AG04450 (cell line): ENCODE data around the gene XK. TPM values are rescaled to one million over a fixed set of nuclear protein-coding genes. Genes with fewer than 3 reads are reported as not detected.

Experiments used
- CTCF ChIA-PET: fragments of 300-600, 350-600 bp; formaldehyde crosslinking; extraction: SDS; loops from one replicate; lab custom pipeline; 2022; ENCODE audit warnings: antibody characterized with exemption, inconsistent platforms; lab: Charles Lee
- POLR2A ChIA-PET: fragments of 350-600 bp; formaldehyde crosslinking; extraction: SDS; loops from one replicate; lab custom pipeline; 2021; ENCODE audit warnings: antibody characterized with exemption, inconsistent platforms; lab: Yijun Ruan, JAX
- DNase-seq: peaks from one replicate; pipeline ENCODE4 v3.0.0-alpha.2; 2011; ENCODE audit warnings: low read depth, low spot score
- H3K27ac ChIP-seq: one replicate; pipeline ENCODE4 v1.5.1; 2012; ENCODE audit warnings: low read depth, low read length, control low read depth
- H3K27me3 ChIP-seq: one replicate; pipeline ENCODE4 v1.6.0; 2012; ENCODE audit warnings: low read length; ENCODE audit not compliant: control insufficient read depth, insufficient read depth
- H3K4me3 ChIP-seq: 2 replicates; pipeline ENCODE4 v1.5.1; 2011; ENCODE audit warnings: mild to moderate bottlenecking, low read depth, low read length, control low read depth
- H3K9me3 ChIP-seq: 2 replicates; pipeline ENCODE4 v1.5.1; 2012; ENCODE audit warnings: low read length; ENCODE audit not compliant: control insufficient read depth, insufficient read depth
- polyA plus RNA-seq: library from polyadenylated mRNA; depleted of rRNA; stranded (reverse); fragments of >200 nt; gene quantifications from 2 replicates; pipeline ENCODE4 v1.2.3, GENCODE V29; 2011
- TF ChIP-seq, protein P1 (sequence below): IDR thresholded peaks from 2 replicates; pipeline ENCODE4 v1.5.1; 2011; ENCODE audit warnings: low read depth, low read length, control low read depth, inconsistent platforms

XK gene
- polyA plus RNA-seq, 1 experiment = 0.11 TPM

DNA sequence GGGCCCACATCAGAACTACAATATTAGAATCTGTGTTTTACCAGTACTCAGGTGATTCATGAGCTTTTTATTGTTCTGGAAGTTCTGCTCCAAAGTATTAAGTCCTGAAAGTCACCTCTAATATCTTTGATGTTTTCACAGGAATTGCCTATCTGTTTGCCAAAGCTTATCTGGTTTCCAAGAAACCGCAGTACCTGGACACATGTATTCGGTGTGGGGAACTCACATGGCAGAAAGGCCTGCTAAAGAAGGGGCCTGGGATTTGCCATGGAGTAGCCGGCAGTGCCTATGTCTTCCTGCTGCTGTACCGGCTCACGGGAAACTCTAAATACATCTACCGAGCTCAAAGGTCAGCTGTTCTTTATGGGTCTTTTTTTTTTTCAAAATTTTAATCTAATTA, 18.4 kb upstream of the XK start:
- Histone ChIP-seq H3K4me3 (no peak overlapping the region), H3K9me3 (no peaks in the 10 kb centered on the region), H3K27me3 (no peaks in the 10 kb centered on the region), H3K27ac (no peak overlapping the region)
- POLR2A ChIA-PET = no interaction called here
- CTCF ChIA-PET = no interaction called here
- DNase-seq = no peak
- TF ChIP-seq, protein P1, sequence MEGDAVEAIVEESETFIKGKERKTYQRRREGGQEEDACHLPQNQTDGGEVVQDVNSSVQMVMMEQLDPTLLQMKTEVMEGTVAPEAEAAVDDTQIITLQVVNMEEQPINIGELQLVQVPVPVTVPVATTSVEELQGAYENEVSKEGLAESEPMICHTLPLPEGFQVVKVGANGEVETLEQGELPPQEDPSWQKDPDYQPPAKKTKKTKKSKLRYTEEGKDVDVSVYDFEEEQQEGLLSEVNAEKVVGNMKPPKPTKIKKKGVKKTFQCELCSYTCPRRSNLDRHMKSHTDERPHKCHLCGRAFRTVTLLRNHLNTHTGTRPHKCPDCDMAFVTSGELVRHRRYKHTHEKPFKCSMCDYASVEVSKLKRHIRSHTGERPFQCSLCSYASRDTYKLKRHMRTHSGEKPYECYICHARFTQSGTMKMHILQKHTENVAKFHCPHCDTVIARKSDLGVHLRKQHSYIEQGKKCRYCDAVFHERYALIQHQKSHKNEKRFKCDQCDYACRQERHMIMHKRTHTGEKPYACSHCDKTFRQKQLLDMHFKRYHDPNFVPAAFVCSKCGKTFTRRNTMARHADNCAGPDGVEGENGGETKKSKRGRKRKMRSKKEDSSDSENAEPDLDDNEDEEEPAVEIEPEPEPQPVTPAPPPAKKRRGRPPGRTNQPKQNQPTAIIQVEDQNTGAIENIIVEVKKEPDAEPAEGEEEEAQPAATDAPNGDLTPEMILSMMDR = no peak

DNA sequence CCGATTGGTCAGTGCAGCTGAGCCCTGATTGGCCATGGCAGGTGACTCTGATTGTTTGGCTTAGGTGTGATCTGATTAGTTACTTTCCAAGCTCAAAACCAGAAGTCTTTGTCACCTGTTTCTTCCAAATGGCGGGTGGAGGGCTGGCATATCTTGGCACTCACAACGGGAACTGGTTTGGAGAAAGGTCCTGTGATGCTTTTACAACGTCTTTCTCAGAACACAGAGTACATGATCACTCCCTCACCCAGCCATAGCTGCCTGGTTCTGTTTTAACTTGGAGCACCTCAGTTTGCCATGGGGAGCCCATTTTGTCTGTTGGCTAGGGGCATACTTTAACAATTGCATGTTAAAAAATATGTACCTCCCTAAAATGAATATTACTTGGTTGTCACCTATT, 13.0 kb upstream of the XK start:
- TF ChIP-seq, protein P1 = no peak
- H3K27ac ChIP-seq = no peak overlapping the region
- ChIA-PET POLR2A (no interaction called here), CTCF (no interaction called here)
- H3K4me3 ChIP-seq = no peak overlapping the region
- H3K9me3 ChIP-seq = no peaks in the 10 kb centered on the region
- no peaks in the 10 kb centered on the region for H3K27me3 ChIP-seq
- no peak for DNase-seq

- Histone ChIP-seq H3K27me3 (no peaks in the 10 kb centered on the region), H3K4me3 (no peak overlapping the region), H3K9me3 (no peaks in the 10 kb centered on the region), H3K27ac (no peak overlapping the region)
- ChIA-PET CTCF (no interaction called here), POLR2A (no interaction called here)
- no peak for DNase-seq
- TF ChIP-seq, protein P1 = no peak
Measured at GRCh38 chrX:37676811-37677210, 8.8 kb upstream of the XK start.

GRCh38 chrX:37677243-37677642, 8.3 kb upstream of the XK start:
- DNase-seq = no peak
- TF ChIP-seq, protein P1 = no peak
- no peaks in the 10 kb centered on the region for H3K27me3 ChIP-seq
- no peak overlapping the region for H3K27ac ChIP-seq
- POLR2A ChIA-PET = no interaction called here
- no peak overlapping the region for H3K4me3 ChIP-seq
- H3K9me3 ChIP-seq = no peaks in the 10 kb centered on the region
- CTCF ChIA-PET = no interaction called here

- Histone ChIP-seq H3K27ac (no peak overlapping the region), H3K27me3 (no peaks in the 10 kb centered on the region), H3K9me3 (no peaks in the 10 kb centered on the region), H3K4me3 (no peak overlapping the region)
- DNase-seq = no peak
- ChIA-PET CTCF (no interaction called here), POLR2A (no interaction called here)
- TF ChIP-seq, protein P1 = no peak
Measured at GRCh38 chrX:37677765-37678164, 7.8 kb upstream of the XK start.
